Sigmoid colon (tissue), 7 donors: ENCODE data around the gene NUCKS1. TPM values are rescaled to one million over a fixed set of nuclear protein-coding genes. Genes with fewer than 3 reads are reported as not detected.

Experiments
- DNase-seq: peaks from one replicate; pipeline ENCODE4 v3.0.0-alpha.2; 2019
- H3K27ac ChIP-seq, 4 donors: fragments of 200-600 bp; sonication (generic); one replicate each; pipeline ENCODE4 v1.5.1; 2016 to 2019; ENCODE audit warnings: mild to moderate bottlenecking in 1 of 4
- H3K27me3 ChIP-seq, 3 donors: fragments of 200-600 bp; sonication (generic); one replicate each; pipeline ENCODE4 v1.5.1; 2019; ENCODE audit warnings: mild to moderate bottlenecking in 1 of 3
- H3K36me3 ChIP-seq, 4 donors: fragments of 200-600 bp; sonication (generic); one replicate each; pipeline ENCODE4 v1.5.1; 2016 to 2019
- H3K4me1 ChIP-seq, 4 donors: fragments of 200-600 bp; sonication (generic); one replicate each; pipeline ENCODE4 v1.5.1; 2017 to 2019
- H3K4me3 ChIP-seq, 4 donors: fragments of 200-600 bp; sonication (generic); one replicate each; pipeline ENCODE4 v1.5.1; 2017 to 2019; ENCODE audit warnings: mild to moderate bottlenecking in 2 of 4, moderate library complexity in 1 of 4
- H3K9me3 ChIP-seq, 4 donors: fragments of 200-600 bp in 3 of 4; sonication (generic) in 3 of 4; one replicate each; pipeline versions ENCODE4 v1.5.1 to v1.6.1; 2013 to 2019
- CTCF ChIP-seq, 4 experiments: fragments of 450-650 bp in 3 of 4; fragments of 200-600 bp in 1 of 4; IDR thresholded peaks; one replicate each; pipeline ENCODE4 v1.5.1; 2016 to 2019; ENCODE audit warnings: antibody characterized with exemption in 4 of 4, mild to moderate bottlenecking in 3 of 4, moderate library complexity in 2 of 4
- EP300 ChIP-seq, 4 donors: sonication (generic); formaldehyde crosslinking; IDR thresholded peaks; one replicate each; pipeline ENCODE4 v1.6.1; 2017; ENCODE audit warnings: antibody characterized with exemption in 4 of 4
- POLR2A ChIP-seq, 2 donors: fragments of 450-650 bp; IDR thresholded peaks; one replicate each; pipeline ENCODE4 v1.6.1; 2016; ENCODE audit warnings: antibody characterized with exemption in 2 of 2, mild to moderate bottlenecking in 2 of 2, moderate library complexity in 2 of 2
- POLR2AphosphoS5 ChIP-seq, 4 donors: sonication (generic); formaldehyde crosslinking; IDR thresholded peaks; one replicate each; pipeline ENCODE4 v1.6.1; 2017; ENCODE audit warnings: antibody characterized with exemption in 4 of 4
- WGBS, 2 donors: extraction: QIAGEN DNeasy Blood & Tissue Kit; methylation state at CpG; one replicate each; pipeline ENCODE4 v1.1.7; 2013; 5-methylcytosine and 5-hydroxymethylcytosine counted together
- intact Hi-C: fragments of 100-400 bp; cut with DNase I; formaldehyde crosslinking; loops from one replicate; pipeline ENCODE4 v1.15.1; 2023
- polyA plus RNA-seq, 3 donors: library from polyadenylated mRNA; stranded (reverse); fragments of 200-250 nt; gene quantifications; one replicate each; pipeline ENCODE4 v1.2.3, GENCODE V29; 2013
- small RNA-seq, 3 donors: library from RNA; depleted of rRNA; stranded (forward); fragments of <200 nt; gene quantifications; one replicate each; pipeline ENCODE3, GENCODE V24; 2016
- total RNA-seq, 4 donors: library from RNA; depleted of rRNA; stranded (reverse); fragments of >200 nt; gene quantifications; one replicate each; pipeline ENCODE4 v1.1.0, GENCODE V29; 2016
- donor health status: healthy with polysubstance abuse.
- donor health status: Bipolar disorder and iron deficiency.
- donor health status: healthy.

NUCKS1 gene
- total and polyA plus RNA-seq, 7 donors = 22.2 to 112 (median 88.9) TPM

- Histone ChIP-seq H3K27me3 (peaks cover 0 to 17% (median 4%) of the 10 kb centered on the region in 3 donors), H3K27ac (no peak overlapping the region), H3K9me3 (no peaks in the 10 kb centered on the region), H3K4me3 (no peak overlapping the region), H3K36me3 (no peaks in the 10 kb centered on the region), H3K4me1 (no peaks in the 10 kb centered on the region)
- no peak for TF ChIP-seq CTCF (IDR thresholded peaks at IDR 0.05)
- no peak for TF ChIP-seq POLR2A (IDR thresholded peaks at IDR 0.05)
- TF ChIP-seq POLR2AphosphoS5 (IDR thresholded peaks at IDR 0.05) = no peak
- TF ChIP-seq EP300 (IDR thresholded peaks at IDR 0.05) = no peak
- no peak for DNase-seq
- 59 to 75% methylated on average over 9 of the region's 9 CpGs for WGBS, 2 donors
- intact Hi-C loops = no loop called here
Observed at GRCh38 chr1:205665201-205666045, 84.6 kb downstream of the NUCKS1 start.

GRCh38 chr1:205664399-205665017 is 85.5 kb downstream of the NUCKS1 start:
- TF ChIP-seq POLR2AphosphoS5 (IDR thresholded peaks at IDR 0.05) = no peak
- no peak for TF ChIP-seq POLR2A (IDR thresholded peaks at IDR 0.05)
- no peak for TF ChIP-seq EP300 (IDR thresholded peaks at IDR 0.05)
- no peak for TF ChIP-seq CTCF (IDR thresholded peaks at IDR 0.05)
- H3K36me3 ChIP-seq = no peaks in the 10 kb centered on the region
- DNase-seq = no peak
- WGBS, 2 donors = 24 to 65% methylated on average over 19 of the region's 19 CpGs
- no peak overlapping the region for H3K4me3 ChIP-seq
- H3K4me1 ChIP-seq = no peaks in the 10 kb centered on the region
- peaks cover 0 to 8% (median 0%) of the 10 kb centered on the region in 3 donors for H3K27me3 ChIP-seq
- no peaks in the 10 kb centered on the region for H3K9me3 ChIP-seq
- intact Hi-C loops = no loop called here
- H3K27ac ChIP-seq = no peak overlapping the region

GRCh38 chr1:205663286-205663936 is 86.6 kb downstream of the NUCKS1 start:
- Histone ChIP-seq H3K36me3 (no peaks in the 10 kb centered on the region), H3K4me1 (peaks cover 0 to 4% (median 1%) of the 10 kb centered on the region in 4 donors), H3K27me3 (no peaks in the 10 kb centered on the region), H3K4me3 (no peak overlapping the region), H3K9me3 (no peaks in the 10 kb centered on the region), H3K27ac (no peak overlapping the region)
- intact Hi-C loops = no loop called here
- 93 to 94% methylated on average over 18 of the region's 18 CpGs for WGBS, 2 donors
- TF ChIP-seq CTCF (IDR thresholded peaks at IDR 0.05) = no peak
- TF ChIP-seq POLR2A (IDR thresholded peaks at IDR 0.05) = no peak
- no peak for TF ChIP-seq EP300 (IDR thresholded peaks at IDR 0.05)
- TF ChIP-seq POLR2AphosphoS5 (IDR thresholded peaks at IDR 0.05) = no peak
- no peak for DNase-seq

Small RNAs within 50 kb of the gene (small RNA-seq; reads per million reads assigned to genes)
- 0 reads per million in 3 donors for gene RF00017
- gene RF00139 = 0 reads per million in 3 donors

Other genes with a start within 250 kb of the NUCKS1 start
- gene CDK18, start 245.5 kb downstream of the NUCKS1 start, total RNA-seq = 10 to 100 TPM in 2 of 4 donors, 1 to 10 TPM in 2; 6.7 to 14.3 (median 11.4) TPM
- gene CDK18, start 245.5 kb downstream of the NUCKS1 start, polyA plus RNA-seq = 10 to 100 TPM; 10.8 to 26.8 (median 14.3) TPM
- gene ELK4, start 118.2 kb downstream of the NUCKS1 start, total RNA-seq = 10 to 100 TPM; 18.6 to 21.0 (median 20.1) TPM
- gene ELK4, start 118.2 kb downstream of the NUCKS1 start, polyA plus RNA-seq = 10 to 100 TPM in 1 of 3 donors, 1 to 10 TPM in 2; 2.4 to 10.3 (median 3.9) TPM
- gene SLC45A3, start 69.7 kb downstream of the NUCKS1 start, total RNA-seq = 1 to 10 TPM in 1 of 4 donors, under 1 TPM in 3; 0.68 to 2.2 (median 0.77) TPM
- 10 to 100 TPM in 1 of 3 donors, 1 to 10 TPM in 2; 2.5 to 15.2 (median 3.6) TPM for gene SLC45A3, start 69.7 kb downstream of the NUCKS1 start, polyA plus RNA-seq
- gene RAB29, start 25.3 kb upstream of the NUCKS1 start, total RNA-seq = 10 to 100 TPM; 19.8 to 28.5 (median 23.2) TPM
- gene RAB29, start 25.3 kb upstream of the NUCKS1 start, polyA plus RNA-seq = 10 to 100 TPM in 1 of 3 donors, 1 to 10 TPM in 2; 6.9 to 18.1 (median 8.4) TPM
- 10 to 100 TPM; 11.4 to 46.3 (median 14.8) TPM for gene SLC41A1, start 63.0 kb upstream of the NUCKS1 start, total RNA-seq
- gene SLC41A1, start 63.0 kb upstream of the NUCKS1 start, polyA plus RNA-seq = 1 to 10 TPM; 1.8 to 7.9 (median 2.3) TPM
- gene PM20D1, start 100.0 kb upstream of the NUCKS1 start, total RNA-seq = under 1 TPM in 1 of 4 donors, not detected in 3; 0.36 TPM
- gene PM20D1, start 100.0 kb upstream of the NUCKS1 start, polyA plus RNA-seq = under 1 TPM in 1 of 3 donors, not detected in 2; 0.19 TPM
- gene SLC26A9, start 193.3 kb upstream of the NUCKS1 start, total RNA-seq = not detected
- gene SLC26A9, start 193.3 kb upstream of the NUCKS1 start, polyA plus RNA-seq = under 1 TPM in 1 of 3 donors, not detected in 2; 0.60 TPM